Keratinocyte (primary cell): ENCODE results near the gene ARID4A. TPM values are rescaled to one million over a fixed set of nuclear protein-coding genes. Genes with fewer than 3 reads are reported as not detected.

Experiments
- DNase-seq: peaks from one replicate; pipeline ENCODE4 v3.0.0-alpha.2; 2011; ENCODE audit warnings: low read depth, missing footprints, low spot score
- FAIRE-seq: peaks from 2 replicates; lab custom pipeline; 2011; peaks lifted over from hg19 to GRCh38; lab: Jason Lieb, UNC
- H2AFZ ChIP-seq: 2 replicates; pipeline ENCODE4 v1.6.0; 2012; ENCODE audit warnings: low read length, control low read depth, inconsistent platforms; ENCODE audit not compliant: control insufficient read depth
- H3K27ac ChIP-seq: 2 replicates; pipeline ENCODE4 v1.5.1; 2011; ENCODE audit warnings: low read length; ENCODE audit not compliant: control insufficient read depth, insufficient read depth
- H3K27me3 ChIP-seq: 3 replicates; pipeline ENCODE4 v1.6.0; 2011; ENCODE audit warnings: low read length; ENCODE audit not compliant: control insufficient read depth, insufficient read depth; ENCODE audit errors: extremely low read depth
- H3K36me3 ChIP-seq, 2 experiments: 2 replicates in 1 of 2; 3 replicates in 1 of 2; pipeline ENCODE4 v1.5.1; 2011; ENCODE audit warnings: low read length in 2 of 2, mild to moderate bottlenecking in 1 of 2; ENCODE audit not compliant: control insufficient read depth in 2 of 2, insufficient read depth in 2 of 2; ENCODE audit errors: extremely low read depth in 1 of 2
- H3K4me1 ChIP-seq: 3 replicates; pipeline ENCODE4 v1.5.1; 2011; ENCODE audit warnings: low read length; ENCODE audit not compliant: control insufficient read depth, insufficient read depth; ENCODE audit errors: extremely low read depth
- H3K4me2 ChIP-seq: 3 replicates; pipeline ENCODE4 v1.6.0; 2011; ENCODE audit warnings: low read depth, low read length; ENCODE audit not compliant: control insufficient read depth, insufficient read depth; ENCODE audit errors: extremely low read depth
- H3K4me3 ChIP-seq, 3 experiments: fragments of 200-600 bp in 1 of 3; sonication (generic) in 1 of 3; 2 replicates in 2 of 3; 3 replicates in 1 of 3; pipeline ENCODE4 v1.5.1; 2011 to 2016; ENCODE audit warnings: low read length in 3 of 3, mild to moderate bottlenecking in 3 of 3, control low read depth in 2 of 3, inconsistent platforms in 1 of 3, low read depth in 1 of 3, mixed read lengths in 1 of 3, mixed run types in 1 of 3, moderate library complexity in 1 of 3; ENCODE audit not compliant: control insufficient read depth in 2 of 3, insufficient read depth in 2 of 3; ENCODE audit errors: extremely low read depth in 1 of 3
- H3K79me2 ChIP-seq: 2 replicates; pipeline ENCODE4 v1.6.0; 2012; ENCODE audit warnings: low read length; ENCODE audit not compliant: control insufficient read depth, insufficient read depth
- H3K9ac ChIP-seq: 3 replicates; pipeline ENCODE4 v1.6.0; 2011; ENCODE audit warnings: low read length; ENCODE audit not compliant: control insufficient read depth, insufficient read depth; ENCODE audit errors: extremely low read depth
- H3K9me1 ChIP-seq: 3 replicates; pipeline ENCODE4 v1.6.0; 2011; ENCODE audit warnings: low read length; ENCODE audit not compliant: control insufficient read depth, insufficient read depth; ENCODE audit errors: extremely low read depth
- H3K9me3 ChIP-seq: 2 replicates; pipeline ENCODE4 v1.5.1; 2012; ENCODE audit warnings: low read depth, low read length; ENCODE audit not compliant: control insufficient read depth
- H4K20me1 ChIP-seq: 3 replicates; pipeline ENCODE4 v1.6.0; 2011; ENCODE audit warnings: low read length; ENCODE audit not compliant: control insufficient read depth, insufficient read depth; ENCODE audit errors: extremely low read depth
- EZH2 ChIP-seq: IDR thresholded peaks from one replicate; pipeline ENCODE4 v1.6.1; 2012; ENCODE audit warnings: inconsistent platforms, mild to moderate bottlenecking, low read length, moderate library complexity
- dilution Hi-C: fragments of 300-500 bp; cut with MboI; formaldehyde crosslinking; loops from one replicate; pipeline ENCODE4 v1.7.0; 2020; ENCODE audit warnings: low sequenced_read_pairs; ENCODE audit not compliant: extremely low pct_ligation_motif_present
- polyA plus RNA-seq, 5 experiments: library from polyadenylated mRNA; depleted of rRNA in 3 of 5; stranded (reverse) in 3 of 5; stranded (forward) in 1 of 5; unstranded in 1 of 5; fragments of >200 nt; gene quantifications; 1 replicate in 1 of 5; 2 replicates in 3 of 5; 3 replicates in 1 of 5; pipeline versions ENCODE4 v1.2.1 to v1.2.3, GENCODE V29; 2011 to 2012; ENCODE audit warnings: missing spikeins in 2 of 5, low read depth in 1 of 5, low replicate concordance in 1 of 5
- TF ChIP-seq, protein P1 (sequence below), 3 experiments: IDR thresholded peaks in 1 of 3; conservative IDR thresholded peaks in 1 of 3; optimal IDR thresholded peaks in 1 of 3; 2 replicates in 2 of 3; 3 replicates in 1 of 3; pipeline versions ENCODE3 to v1.5.1; 2011; ENCODE audit warnings: low read length in 3 of 3, mild to moderate bottlenecking in 3 of 3, moderate library complexity in 2 of 3, control low read depth in 1 of 3, inconsistent platforms in 1 of 3; ENCODE audit not compliant: insufficient read depth in 2 of 3; ENCODE audit errors: extremely low read depth in 1 of 3

ARID4A gene
- polyA plus RNA-seq, 1 donor (not counting 4 experiments of a cell fraction or from before 2014, with no cell fraction given): 8.4 TPM

DNA sequence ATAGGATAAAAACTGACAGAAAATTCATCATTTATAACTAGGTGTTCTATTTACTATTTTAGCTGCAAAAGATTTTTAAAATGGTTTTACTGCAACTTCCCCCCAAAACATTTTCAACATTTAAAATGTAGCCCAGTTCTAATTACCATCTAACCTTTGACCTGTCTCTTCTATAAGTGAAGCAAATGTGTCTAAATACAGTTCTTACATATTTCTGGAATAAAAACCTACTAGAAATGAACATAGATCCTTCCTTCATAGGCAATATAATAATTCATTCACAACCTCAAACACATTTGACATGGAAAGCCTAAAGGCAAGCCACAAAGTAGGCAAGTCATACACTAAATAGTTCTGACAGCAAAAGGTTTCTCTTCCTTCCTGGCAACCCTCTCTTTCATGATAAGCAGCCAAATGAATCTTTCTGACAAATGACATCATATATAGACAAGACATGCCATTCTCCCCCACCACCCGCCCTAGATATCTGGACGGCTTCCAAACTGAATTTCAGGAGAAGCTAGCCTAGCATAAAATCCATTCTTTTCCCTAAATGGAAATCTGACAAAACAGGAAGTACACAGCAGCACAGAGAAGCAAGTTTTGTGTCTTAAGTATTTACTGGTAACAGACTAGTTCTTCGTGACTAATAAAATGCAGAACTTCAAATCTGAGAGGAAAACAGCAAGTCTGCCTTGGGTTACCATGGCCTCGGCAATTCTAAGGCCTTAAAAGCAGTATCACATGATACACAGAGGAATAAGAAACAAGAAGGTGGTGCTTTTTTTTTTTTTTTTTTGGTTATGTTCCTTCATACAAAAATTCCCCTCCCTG, 17.2 kb upstream of the ARID4A start:
- Histone ChIP-seq H3K9me3 (no peaks in the 10 kb centered on the region), H3K27me3 (no peaks in the 10 kb centered on the region), H3K36me3 (peaks cover 5 to 10% of the 10 kb centered on the region in 2 experiments), H4K20me1 (no peaks in the 10 kb centered on the region), H3K4me1 (peaks cover 16% of the 10 kb centered on the region), H3K79me2 (peaks cover 82% of the 10 kb centered on the region), H2AFZ (no peak overlapping the region), H3K4me2 (peak overlapping the region; percentile 70), H3K9me1 (no peaks in the 10 kb centered on the region), H3K9ac (peak overlapping the region; percentile 18), H3K27ac (peak overlapping the region; percentile 62), H3K4me3 (no peak overlapping the region)
- peak; percentile 30 for DNase-seq
- TF ChIP-seq EZH2: no peak
- TF ChIP-seq, protein P1, sequence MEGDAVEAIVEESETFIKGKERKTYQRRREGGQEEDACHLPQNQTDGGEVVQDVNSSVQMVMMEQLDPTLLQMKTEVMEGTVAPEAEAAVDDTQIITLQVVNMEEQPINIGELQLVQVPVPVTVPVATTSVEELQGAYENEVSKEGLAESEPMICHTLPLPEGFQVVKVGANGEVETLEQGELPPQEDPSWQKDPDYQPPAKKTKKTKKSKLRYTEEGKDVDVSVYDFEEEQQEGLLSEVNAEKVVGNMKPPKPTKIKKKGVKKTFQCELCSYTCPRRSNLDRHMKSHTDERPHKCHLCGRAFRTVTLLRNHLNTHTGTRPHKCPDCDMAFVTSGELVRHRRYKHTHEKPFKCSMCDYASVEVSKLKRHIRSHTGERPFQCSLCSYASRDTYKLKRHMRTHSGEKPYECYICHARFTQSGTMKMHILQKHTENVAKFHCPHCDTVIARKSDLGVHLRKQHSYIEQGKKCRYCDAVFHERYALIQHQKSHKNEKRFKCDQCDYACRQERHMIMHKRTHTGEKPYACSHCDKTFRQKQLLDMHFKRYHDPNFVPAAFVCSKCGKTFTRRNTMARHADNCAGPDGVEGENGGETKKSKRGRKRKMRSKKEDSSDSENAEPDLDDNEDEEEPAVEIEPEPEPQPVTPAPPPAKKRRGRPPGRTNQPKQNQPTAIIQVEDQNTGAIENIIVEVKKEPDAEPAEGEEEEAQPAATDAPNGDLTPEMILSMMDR (optimal IDR thresholded peaks at IDR 0.05 in 1 of 3, IDR thresholded peaks at IDR 0.05 in 1 of 3, conservative IDR thresholded peaks at IDR 0.05 in 1 of 3; ENCODE audit: extremely low read depth in 1 of 3, insufficient read depth in 2 of 3, low read length in 3 of 3): no peak
- FAIRE-seq: peak; percentile 82
- dilution Hi-C loops: no loop called here

DNA sequence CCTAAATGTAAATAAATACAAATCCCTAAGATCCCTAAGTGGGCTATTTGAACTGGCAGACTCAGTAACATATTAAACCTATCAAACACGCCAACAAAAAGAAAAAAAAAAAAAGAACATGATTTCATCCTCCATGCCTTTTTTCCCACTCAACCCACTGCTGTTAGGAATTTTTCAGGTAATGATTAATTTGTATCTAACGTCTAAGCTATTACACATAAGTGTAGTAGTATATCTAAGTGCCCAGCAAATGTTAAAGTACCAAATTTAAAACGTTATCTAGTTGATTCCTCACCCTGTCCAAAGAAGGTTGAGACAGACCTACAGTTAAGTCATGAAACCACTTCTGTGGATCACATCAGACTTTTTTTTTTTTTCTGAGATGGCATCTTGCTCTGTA, 16.4 kb upstream of the ARID4A start:
- Histone ChIP-seq H3K27me3 (no peaks in the 10 kb centered on the region), H3K4me2 (peak overlapping the region; percentile 70), H2AFZ (no peak overlapping the region), H3K4me3 (no peak overlapping the region), H3K4me1 (peaks cover 16% of the 10 kb centered on the region), H3K9ac (peak overlapping the region; percentile 12), H3K9me3 (no peaks in the 10 kb centered on the region), H4K20me1 (no peaks in the 10 kb centered on the region), H3K27ac (peak overlapping the region; percentile 62), H3K9me1 (no peaks in the 10 kb centered on the region), H3K36me3 (peaks cover 5 to 10% of the 10 kb centered on the region in 2 experiments), H3K79me2 (peaks cover 79% of the 10 kb centered on the region)
- no peak for TF ChIP-seq EZH2
- TF ChIP-seq, protein P1 (optimal IDR thresholded peaks at IDR 0.05 in 1 of 3, IDR thresholded peaks at IDR 0.05 in 1 of 3, conservative IDR thresholded peaks at IDR 0.05 in 1 of 3; ENCODE audit: extremely low read depth in 1 of 3, insufficient read depth in 2 of 3, low read length in 3 of 3): no peak
- dilution Hi-C loops: no loop called here
- FAIRE-seq (no peak), DNase-seq (no peak)
